HG03521 (cell line): ENCODE data around the gene ISCU.
"Not testable (repeated sequence)": the region's sequence is repeated elsewhere in the genome, so short reads cannot be mapped to it uniquely, and the experiment has no call there.

Source experiments
- ATAC-seq: cut with Tn5 transposase; IDR thresholded peaks from one replicate; pipeline ENCODE4 v1.9.1; 2021; ENCODE audit warnings: mild to moderate bottlenecking, moderate library complexity; ENCODE audit not compliant: unreplicated experiment

ISCU gene

DNA sequence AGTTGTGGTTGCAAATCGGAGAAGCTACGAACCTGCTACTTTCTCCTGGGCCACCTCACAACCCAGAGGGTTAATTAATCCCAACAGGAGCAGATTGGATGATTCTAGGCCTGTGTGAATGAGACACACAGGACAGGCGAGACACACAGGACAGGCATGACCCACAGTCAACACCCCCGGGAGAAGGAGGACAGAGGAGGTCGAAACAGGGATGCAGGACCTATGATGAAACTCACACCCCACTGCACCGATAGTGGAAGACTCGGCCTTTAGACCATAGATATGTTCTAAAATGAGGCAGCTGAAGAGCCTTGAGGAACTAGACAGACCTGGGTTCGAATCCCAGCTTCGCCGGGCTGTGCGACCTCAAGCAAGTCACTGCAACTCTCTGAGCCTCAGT lies 23.9 kb downstream of the ISCU start:
- ATAC-seq: no peak

DNA sequence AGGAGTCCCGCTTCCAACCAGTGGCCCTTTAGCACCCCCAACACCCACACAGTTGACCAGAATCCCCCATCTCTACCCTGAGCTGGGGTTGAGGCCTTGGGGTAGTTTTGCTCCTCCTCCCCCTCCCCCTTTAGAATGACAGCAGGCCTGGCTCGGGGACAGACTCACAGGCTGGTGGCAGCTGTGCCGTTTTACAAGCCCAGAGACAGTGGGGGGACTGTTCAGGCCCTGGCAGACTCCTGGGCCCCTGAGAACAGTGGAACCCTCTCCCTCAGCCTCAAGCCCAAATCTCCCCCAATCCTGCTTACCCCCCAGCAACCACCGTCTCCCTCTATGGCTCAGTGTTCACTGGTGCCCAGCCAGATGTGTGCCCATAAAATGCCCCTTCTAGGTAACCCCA lies 25.4 kb downstream of the ISCU start:
- ATAC-seq: no peak

DNA sequence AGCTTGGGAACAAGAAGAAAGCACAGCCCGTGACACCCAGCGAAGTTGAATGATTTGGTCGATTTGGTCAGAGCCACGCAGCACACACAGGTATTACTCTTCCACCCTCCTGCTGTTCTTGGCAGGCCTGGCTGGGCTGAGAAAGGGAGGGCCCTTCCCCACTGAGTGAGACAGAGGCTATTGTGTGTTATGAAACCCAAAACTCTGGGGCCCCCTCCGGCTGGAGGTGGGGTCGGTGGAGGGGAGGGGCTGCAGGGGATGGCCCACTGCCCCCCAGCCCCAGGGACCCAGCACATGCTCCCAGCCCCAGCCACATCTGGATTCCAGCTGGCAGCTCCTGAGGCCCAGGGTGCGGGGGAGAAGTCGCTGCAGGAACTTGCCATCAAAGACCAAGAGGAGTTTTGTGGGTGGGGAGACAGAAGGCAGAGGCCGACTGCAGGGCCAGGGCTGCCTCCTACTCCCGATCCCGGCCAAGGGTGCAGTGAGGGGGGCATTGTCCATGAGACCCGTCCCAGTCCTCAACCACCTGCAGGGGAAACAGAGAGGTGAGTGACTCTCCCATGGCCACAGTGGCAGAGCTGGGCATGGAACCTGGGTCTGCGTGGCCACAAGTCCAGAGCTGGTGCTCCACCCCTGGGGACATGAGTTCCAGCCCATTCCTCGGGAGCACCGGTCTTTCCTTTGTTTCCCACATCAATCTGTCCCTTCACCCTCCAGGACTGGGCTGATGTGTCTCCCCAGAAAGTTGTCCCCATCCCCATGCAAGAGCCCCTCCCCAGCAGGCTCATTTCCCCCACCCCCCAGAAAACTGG lies 26.8 kb downstream of the ISCU start:
- ATAC-seq: no peak

DNA sequence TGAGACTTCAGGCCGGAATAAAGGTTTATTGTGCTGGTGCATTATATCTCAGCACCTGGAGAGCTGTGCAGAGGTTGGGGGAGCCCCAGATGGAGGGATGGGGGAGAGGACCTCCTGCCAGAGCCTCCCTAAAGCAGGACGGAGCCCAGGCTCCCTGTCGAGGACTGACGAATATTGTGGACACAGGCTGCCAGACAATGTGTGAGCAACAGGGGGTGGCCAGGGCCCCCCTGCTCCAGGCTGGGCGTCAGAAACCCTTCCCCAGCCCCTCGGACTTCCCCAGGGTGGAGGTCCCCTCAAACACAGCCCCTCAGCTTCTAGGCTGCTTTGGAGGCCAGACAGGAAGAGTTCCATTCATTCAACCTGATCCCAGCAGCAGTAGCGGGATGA lies 27.4 kb downstream of the ISCU start:
- no peak for ATAC-seq

DNA sequence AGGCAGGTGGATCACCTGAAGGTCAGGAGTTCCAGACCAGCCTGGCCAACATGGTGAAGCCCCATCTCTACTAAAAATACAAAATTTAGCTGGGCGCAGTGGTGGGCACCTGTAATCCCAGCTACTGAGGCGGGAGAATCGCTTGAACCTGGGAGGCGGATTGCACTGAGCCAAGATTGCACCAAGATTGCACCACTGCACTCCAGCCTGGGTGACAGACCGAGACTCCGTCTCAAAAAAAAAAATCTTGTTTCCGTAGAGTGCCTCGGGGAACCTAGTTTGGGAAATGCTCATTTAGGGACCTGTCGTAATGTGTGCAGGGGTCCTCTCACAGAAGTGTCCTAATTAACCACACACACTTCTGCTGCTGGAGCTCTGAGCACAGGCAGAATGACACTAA lies 28.1 kb downstream of the ISCU start:
- not testable (repeated sequence) for ATAC-seq

DNA sequence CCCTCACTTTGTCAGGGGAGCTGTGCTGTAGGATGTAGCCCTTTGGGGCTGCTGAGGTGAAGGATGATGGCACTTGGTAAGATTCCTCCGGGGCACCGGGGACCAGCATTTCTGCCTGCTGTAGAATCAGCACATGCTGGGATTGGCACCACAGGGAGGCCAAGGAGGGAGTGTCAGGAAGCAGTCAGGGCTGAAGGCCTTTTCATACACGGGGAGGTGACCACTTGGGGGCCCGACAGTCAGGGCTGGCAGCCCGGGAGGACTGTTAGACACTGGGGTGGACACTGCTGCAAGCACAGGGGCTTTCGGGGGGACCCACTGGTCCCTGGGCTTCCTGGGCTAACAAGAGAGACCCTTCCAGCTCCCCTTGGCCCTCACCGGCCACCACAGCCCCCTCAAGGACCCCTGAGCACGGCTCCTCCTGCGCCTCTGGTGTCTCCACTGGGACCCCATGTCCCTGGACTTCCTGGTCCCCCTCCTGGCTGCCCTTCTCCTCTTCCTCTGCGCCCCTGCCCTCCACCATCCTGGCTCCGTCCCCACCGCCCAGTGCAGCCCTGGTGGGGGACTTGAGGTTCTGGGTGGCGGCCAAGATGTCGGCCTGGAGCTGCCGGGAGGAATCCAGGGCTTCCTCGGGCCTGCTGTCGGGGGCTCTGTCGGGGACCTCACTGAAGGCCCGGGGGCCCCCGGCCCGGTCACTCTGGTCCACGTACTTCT lies 29.0 kb downstream of the ISCU start:
- ATAC-seq: no peak

DNA sequence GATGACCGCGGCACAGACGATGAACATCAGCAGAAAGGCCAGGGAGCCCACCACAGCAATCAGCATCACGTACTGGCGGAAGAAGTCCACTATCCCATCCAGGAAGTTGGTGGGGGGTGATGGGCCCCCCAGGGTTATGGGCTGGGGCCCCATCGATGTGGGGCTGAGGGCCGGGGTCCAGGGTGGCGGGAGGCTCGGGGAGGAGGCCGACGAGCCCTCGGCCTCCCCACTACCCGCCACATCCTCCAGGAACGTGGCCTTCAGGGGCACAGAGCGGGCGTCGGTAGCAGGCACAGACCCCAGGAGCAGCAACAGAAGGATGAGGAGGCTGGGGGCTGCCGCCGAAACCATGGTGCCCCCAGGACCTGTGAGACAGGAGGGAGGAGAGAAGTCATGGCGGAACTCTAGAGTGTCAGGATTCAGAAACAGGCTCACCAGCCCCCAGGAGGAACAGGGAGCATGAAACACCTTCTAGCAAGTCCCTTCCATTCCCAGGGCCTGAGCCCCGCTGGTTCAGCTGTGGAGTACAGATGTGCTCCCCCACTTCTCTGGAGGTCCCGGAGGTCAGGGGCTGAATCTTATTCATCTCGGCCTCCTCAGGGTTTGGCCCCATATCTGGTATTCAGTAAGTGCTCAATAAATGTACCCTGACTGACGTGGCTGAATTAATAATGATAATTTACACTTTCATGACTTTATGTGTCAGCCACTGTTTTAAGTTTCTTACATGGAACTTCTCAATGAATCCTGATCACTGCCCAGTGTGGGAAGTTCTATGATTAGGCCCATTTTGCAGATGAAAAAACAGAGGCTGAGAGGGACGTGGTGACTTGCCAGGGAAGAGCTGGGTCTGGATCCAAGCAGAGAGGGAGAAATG lies 29.9 kb downstream of the ISCU start:
- ATAC-seq: no peak

DNA sequence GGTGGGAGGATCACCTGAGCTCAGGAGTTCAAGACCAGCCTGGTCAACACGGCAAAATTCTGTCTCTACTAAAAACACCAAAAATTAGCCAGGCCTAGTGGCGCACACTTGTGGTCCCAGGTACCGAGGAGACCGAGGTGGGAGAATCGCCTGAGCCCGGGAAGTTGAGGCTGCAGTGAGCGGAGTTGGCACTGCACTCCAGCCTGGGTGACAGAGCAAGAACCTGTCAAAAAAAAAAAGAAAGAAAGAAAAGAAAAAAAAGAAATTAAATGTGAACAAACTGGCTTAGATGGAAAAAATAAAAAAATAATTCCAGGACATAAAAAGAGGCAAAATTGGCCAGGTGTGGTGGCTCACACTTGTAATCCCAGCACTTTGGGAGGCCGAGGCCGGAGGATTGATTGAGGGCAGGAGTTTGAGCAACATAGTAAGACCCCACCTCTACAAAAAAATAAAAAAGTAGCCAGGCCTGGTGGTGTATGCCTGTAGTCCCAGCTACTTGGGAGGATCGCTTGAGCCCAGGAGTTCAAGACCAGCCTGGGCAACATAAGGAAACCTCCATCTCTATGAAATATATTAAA lies 32.0 kb downstream of the ISCU start:
- no peak for ATAC-seq

DNA sequence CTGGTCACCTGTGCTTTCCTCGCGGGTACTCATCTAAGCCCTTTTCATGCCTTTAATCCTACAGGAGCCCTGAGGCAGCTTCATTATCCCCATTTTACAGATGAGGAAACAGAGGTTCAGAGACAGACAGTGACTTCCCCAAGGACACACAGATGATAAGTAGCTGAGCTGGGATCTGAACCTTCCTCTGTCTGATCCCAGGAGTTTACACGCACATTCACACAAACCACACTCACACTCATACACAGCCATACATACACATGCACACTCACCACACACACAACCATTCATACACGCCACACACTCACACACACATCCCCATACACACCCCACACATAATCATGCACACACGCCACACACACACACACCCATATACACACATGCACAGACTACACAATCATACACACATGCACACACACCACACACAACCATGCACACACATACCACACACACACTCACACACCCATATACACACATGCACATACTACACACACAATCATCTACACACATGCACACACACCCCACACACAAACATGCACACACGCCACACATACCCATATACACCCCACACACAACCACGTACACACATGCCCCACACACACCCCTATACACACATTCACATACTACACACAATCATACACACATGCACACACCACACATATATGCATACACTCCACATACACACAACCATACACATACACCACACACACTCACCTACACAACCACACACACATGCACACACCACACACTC lies 32.7 kb downstream of the ISCU start:
- ATAC-seq: no peak

DNA sequence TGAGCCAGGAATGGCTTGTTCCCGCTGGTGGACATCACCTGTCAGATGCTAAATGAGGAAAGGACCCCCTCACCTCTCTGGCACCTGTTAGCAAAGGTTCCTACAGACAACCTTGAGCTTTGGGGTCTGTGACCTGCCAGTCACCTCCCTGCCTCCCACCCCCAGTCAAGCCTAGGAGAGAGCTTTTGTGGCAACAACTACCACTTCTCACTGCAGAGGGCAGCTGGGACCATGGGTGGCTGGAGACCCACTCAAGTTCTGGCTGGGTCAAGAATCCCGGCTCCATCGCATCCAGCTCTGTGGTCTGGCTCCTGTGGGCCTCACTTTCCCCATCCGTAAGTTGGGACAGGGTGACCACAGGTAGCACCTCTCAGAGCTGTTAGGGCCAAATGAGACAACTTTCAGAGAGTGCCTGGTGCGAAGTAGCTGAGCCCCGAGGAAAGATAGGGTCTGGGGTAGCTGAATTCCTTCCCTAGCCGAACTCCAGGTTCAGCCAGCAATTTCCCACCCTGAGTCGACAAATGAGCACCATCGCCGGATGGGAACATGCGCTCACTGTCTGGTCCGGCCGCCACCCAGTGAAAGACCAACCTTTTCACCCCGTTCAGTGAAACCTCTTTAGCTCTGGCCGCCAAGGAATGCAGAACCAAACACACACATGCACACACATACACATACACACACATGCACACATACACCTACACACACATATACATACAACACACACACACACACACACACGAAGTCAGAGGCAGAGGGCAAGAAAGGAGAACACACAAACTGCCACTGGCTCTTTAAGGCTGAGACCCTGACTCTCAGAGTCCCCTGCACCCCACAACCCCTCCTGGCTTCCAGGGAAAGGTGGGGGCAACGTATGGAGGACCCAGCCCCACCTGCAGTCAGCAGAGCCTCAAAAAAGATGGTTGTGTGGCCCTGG lies 33.6 kb downstream of the ISCU start:
- no peak for ATAC-seq

DNA sequence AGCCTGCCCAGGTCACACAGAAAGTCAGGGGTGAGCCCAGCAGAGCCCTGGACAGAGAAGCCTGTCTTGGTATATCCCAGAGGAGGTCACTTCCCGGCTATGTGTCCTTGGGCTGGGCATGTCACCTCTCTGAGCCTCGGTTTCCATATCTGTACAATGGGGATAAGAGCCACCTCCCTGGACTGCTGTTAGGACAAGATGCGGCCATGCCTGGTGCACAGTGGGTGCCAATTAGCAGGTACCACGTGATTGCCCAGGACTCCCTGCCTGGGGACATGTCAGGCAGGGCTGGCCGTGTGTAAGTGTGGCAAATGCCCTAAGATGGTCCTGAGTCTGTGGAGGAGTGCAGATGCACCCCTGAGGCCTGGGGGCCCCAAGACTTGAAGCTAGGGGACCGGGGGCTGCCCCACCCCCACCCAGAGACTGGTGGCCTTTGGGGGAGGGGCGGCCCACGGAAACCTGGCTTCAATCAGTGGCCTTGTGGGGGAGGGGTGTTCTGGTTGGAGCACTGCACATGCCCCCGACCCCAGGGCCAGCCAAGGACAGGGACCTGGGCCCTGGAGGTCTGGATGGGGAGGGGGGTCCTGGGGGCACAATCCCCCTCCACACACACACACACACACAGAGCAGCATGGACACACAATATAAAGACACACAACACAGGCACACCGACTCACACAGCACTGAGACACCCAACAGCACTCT lies 34.6 kb downstream of the ISCU start:
- ATAC-seq: no peak

DNA sequence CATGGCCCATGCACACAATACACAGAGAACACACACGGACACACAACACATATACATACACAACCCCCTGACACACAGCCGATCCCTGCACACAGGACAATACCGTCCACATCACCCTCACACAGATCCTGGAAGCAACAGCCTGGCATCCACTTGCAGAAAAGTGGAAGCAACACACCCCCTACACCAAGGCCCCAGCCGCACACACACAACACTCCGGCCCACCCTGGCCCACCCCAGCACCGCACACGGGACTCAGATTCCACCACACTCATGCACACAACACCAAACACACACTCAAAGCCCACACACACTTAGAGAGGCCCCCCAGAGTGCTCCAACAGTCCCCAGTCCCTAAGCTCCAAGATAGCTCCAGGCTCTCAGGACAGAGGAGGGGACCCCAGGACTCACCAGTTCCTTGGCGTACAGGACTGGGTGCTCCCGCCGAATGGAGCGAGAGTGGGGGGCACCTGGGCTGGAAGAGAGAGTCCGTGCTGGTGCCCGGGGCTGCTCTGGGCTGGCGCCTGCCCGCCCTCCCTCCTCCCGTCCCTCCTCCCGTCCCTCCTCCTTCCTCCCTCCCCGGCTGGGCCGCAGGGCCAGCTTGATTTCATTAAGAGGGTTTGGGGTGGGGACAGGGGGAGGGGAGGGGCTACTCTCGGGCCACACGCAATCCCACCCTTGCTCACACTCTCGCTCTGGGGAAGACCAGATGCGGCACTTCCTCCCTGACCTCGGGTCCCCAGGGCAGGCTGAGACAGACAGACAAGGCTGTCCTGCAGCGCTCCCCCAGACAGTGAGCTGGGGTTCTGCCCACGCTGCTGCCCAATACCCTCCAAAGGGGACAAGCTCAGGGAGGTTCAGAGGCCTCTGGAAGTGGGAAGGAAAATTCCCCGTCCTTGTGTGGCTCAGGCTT lies 35.4 kb downstream of the ISCU start, which contains the start of gene TMEM119:
TMEM119 (minus strand) TSS at position 526 of the 913 bp plus-strand sequence. CDS start 5,701 bp downstream, outside the sequence.
- ATAC-seq: no peak

DNA sequence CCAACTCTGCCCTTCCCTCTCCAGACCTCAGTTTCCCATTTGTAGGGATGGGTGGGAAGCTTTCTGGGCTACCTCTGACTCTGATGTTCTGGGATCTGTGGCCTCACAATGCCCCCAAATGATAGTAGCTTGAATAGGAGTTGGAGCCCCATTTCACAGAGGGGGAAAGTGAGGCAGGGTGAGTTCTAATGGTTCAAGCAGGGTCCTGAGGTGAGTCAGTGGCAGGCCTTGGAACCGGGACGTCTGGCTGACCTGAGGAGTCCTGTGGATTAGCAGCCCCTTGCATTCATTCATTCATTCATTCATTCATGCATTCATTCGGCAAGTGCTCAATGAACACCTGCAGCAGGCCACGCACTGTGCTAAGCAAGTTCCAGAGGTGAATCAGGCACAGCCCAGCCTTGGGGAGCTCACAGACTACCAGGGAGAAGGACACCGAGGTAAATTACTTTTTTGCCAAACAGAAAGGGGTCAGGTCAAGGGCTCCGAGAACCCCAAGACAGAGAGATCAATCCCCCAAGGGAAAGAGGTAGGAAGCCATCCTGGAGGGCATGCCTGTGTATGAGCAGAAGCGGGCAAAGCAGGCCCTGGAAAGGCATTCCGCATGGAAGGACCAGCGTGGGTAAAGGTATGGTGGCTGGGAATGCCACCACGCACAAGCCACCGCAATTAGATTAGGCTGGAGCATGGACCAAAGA lies 36.3 kb downstream of the ISCU start:
- ATAC-seq: no peak

DNA sequence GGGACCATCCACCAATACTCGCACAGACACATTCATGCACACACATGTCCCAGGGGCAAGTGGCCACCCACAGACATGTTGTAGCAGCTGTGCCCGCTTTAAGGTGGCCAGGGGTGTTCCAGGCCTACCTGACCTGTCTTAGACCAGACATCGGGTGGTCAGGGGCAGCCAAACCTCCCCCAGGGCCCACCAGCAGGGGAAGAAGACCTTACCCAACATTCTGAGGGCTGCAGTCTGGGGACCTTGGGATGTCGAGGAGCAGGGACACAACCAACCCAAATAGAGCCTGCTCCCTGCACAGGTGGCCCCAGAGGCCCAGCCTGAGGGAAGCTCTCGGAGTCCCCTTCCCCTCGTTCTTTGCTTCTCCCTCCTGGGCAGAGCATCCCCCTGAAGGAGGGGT lies 37.1 kb downstream of the ISCU start:
- no peak for ATAC-seq

DNA sequence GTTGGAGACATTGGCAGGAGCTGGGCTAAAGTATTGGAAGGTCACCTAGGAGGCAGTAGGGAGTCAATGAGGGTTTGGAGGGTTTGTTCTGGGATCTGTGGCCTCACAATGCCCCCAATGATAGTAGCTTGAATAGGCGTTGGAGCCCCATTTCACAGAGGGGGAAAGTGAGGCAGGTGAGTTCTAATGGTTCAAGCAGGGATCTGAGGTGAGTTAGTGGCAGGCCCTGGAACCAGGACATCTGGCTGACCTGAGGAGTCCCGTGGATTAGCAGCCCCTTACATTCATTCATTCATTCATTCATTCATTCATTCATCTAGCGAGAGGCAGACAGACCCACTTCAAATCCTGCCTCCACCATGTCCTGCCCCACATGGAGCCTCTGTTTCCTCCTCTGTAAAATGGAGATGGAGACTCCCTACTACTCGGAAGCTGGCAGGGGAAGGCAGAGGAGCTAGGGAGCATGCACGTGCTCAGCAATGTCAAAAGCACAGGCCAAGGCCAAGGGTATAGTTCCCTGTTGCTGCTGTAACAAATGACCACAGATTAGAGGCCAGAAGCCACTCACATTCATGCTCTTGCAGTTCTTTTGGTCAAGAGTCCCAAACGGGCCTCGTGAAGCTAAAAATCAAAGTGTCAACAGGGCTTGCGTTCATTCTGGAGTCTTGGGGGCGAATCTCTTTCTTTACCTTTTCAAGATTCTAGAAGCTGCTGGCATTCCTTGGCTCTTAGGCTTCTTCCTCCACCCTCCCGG lies 37.7 kb downstream of the ISCU start:
- no peak for ATAC-seq

DNA sequence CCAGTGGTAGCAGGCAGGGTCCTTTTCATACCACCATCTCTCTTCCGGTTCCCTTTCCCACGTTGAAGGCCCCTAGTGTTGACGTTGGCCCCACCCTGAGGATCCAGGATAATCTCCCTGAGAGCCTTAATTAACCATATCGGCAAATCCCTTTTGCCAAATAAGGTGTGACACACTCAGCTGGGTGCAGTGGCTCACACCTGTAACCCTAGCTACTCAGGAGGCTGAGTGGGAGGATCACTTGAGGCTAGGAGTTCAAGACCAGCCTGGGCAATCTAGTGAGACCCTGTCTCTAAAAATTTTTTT lies 38.3 kb downstream of the ISCU start:
- no peak for ATAC-seq
